ENCODE data around the gene FBXW5.

FBXW5 gene

DNA sequence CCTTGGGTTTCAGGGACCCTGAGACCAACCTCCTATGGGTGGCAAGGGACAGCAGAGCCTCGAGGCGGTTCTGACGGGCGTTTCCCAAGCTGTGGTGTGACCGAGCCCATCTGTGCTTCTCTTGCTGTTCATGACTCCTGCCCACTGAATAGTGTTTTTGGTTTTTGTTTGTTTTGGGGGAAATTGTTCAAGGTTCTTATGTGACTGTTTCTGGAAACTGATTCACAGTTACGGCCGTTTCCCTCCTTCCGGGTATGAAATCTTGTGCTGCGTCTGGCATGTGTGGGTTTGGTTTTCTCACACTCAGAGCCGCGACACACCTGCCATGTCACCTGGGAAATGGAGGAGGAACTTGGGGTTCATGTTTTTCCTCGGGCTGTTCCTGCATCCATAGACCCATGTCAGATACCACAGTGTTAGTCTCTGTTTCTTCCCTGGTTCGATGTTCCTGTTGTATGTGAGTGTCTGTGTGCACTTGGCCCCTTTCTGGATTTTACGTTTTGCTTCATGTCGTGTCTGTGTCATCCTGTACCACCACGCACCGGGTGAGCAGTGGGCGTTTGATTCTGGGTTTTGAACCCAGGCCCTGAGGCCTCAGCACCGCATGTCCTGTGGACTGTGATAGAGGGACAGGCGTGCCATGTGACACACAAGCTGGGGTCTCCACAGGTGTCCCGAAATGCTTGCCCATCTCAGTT, 28.8 kb downstream of the FBXW5 start:
- TF ChIP-seq POLR2AphosphoS5 (IDR thresholded peaks at IDR 0.05; ENCODE audit: low read depth, low read length) = no peak
- TF ChIP-seq, protein P1, sequence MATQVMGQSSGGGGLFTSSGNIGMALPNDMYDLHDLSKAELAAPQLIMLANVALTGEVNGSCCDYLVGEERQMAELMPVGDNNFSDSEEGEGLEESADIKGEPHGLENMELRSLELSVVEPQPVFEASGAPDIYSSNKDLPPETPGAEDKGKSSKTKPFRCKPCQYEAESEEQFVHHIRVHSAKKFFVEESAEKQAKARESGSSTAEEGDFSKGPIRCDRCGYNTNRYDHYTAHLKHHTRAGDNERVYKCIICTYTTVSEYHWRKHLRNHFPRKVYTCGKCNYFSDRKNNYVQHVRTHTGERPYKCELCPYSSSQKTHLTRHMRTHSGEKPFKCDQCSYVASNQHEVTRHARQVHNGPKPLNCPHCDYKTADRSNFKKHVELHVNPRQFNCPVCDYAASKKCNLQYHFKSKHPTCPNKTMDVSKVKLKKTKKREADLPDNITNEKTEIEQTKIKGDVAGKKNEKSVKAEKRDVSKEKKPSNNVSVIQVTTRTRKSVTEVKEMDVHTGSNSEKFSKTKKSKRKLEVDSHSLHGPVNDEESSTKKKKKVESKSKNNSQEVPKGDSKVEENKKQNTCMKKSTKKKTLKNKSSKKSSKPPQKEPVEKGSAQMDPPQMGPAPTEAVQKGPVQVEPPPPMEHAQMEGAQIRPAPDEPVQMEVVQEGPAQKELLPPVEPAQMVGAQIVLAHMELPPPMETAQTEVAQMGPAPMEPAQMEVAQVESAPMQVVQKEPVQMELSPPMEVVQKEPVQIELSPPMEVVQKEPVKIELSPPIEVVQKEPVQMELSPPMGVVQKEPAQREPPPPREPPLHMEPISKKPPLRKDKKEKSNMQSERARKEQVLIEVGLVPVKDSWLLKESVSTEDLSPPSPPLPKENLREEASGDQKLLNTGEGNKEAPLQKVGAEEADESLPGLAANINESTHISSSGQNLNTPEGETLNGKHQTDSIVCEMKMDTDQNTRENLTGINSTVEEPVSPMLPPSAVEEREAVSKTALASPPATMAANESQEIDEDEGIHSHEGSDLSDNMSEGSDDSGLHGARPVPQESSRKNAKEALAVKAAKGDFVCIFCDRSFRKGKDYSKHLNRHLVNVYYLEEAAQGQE (IDR thresholded peaks at IDR 0.05; ENCODE audit: insufficient read depth in 1 of 2, low read depth in 2 of 2, low read length in 2 of 2) = no peak
- no peak for TF ChIP-seq FOXP2 (optimal IDR thresholded peaks at IDR 0.05; ENCODE audit: borderline replicate concordance, extremely low read depth, extremely low read length, insufficient read depth)
- TF ChIP-seq SIN3A (IDR thresholded peaks at IDR 0.05; ENCODE audit: borderline replicate concordance, insufficient read depth, low read length) = no peak
- no peak for TF ChIP-seq TAF1 (IDR thresholded peaks at IDR 0.05; ENCODE audit: borderline replicate concordance, insufficient read depth, low read length)

DNA sequence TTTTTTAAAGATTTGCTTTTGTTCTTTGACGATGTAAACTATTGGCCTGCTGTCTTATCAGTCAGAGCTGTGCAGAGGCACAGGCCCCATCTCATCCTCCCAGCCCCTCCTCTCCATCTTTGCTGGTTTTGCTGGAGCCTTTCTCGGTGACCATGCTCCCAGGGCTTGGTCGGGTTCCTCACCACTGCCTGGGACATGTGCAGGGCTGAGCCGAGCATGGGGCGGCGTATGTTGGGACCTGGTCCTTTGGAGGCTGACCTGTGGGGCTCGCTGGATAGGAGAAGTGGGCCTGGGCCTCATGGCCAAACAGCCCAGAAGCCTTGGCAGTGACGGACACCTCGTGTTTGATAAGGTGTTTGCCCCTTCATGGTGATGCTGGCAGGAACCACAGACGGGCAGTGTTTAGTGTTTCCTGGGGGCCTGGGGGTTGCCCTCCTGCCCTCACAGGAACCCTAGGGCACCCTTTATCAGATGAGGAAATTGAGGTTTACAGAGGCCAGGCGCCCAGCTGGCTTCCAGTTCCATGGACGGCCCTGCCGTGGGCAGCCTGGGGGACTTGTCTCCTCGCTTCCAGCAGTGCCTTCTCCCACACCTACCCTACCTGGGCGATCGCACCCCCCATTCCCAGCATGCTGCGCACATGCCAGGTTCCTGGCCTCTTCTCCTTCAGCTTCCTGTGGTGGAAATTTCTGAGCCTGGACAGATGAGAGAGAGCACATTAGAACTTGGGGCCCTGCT, 30.7 kb downstream of the FBXW5 start:
- no peak for TF ChIP-seq POLR2AphosphoS5 (IDR thresholded peaks at IDR 0.05; ENCODE audit: low read depth, low read length)
- TF ChIP-seq, protein P1 (IDR thresholded peaks at IDR 0.05; ENCODE audit: insufficient read depth in 1 of 2, low read depth in 2 of 2, low read length in 2 of 2) = no peak
- no peak for TF ChIP-seq TAF1 (IDR thresholded peaks at IDR 0.05; ENCODE audit: borderline replicate concordance, insufficient read depth, low read length)
- no peak for TF ChIP-seq SIN3A (IDR thresholded peaks at IDR 0.05; ENCODE audit: borderline replicate concordance, insufficient read depth, low read length)
- no peak for TF ChIP-seq FOXP2 (optimal IDR thresholded peaks at IDR 0.05; ENCODE audit: borderline replicate concordance, extremely low read depth, extremely low read length, insufficient read depth)

GRCh38 chr9:136910901-136911245, 33.7 kb downstream of the FBXW5 start:
- TF ChIP-seq, protein P1 (IDR thresholded peaks at IDR 0.05; ENCODE audit: insufficient read depth in 1 of 2, low read depth in 2 of 2, low read length in 2 of 2) = no peak
- TF ChIP-seq FOXP2 (optimal IDR thresholded peaks at IDR 0.05; ENCODE audit: borderline replicate concordance, extremely low read depth, extremely low read length, insufficient read depth) (no peak), POLR2AphosphoS5 (IDR thresholded peaks at IDR 0.05; ENCODE audit: low read depth, low read length) (no peak), TAF1 (IDR thresholded peaks at IDR 0.05; ENCODE audit: borderline replicate concordance, insufficient read depth, low read length) (no peak), SIN3A (IDR thresholded peaks at IDR 0.05; ENCODE audit: borderline replicate concordance, insufficient read depth, low read length) (no peak)

DNA sequence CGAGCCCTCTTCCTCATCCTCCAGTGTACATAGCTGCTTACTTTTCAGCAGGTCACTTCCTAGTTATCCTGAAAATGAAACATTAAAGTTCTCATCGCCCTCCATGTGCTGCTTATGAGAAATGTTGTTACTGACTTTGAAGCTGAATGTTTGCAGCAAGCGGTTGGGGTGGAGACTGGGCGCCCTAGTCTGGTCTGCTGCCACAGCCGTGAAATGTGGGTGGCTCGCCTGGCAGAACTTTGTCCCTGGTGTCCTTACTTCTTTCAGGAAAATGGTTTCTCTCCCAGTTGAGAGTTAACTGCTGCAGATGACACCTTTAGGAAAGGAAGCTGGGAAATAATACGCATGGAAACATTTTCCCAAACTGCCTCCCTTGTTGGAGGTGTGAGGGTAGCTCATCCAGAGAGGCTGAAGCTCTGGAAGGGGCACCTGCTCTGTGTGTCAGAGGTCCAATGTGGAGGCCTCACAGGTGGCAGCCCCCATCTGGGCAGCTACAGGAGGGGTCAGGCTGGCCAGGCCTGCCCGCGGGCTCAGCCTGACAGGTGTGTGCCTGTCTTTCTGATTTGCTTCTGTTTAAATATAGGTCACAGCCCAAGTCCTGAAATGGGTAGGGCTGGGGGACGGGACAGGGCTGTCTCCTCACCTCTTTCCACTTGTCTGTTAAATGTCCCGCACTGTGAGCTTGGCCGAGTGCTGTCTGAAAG, 34.2 kb downstream of the FBXW5 start:
- TF ChIP-seq, protein P1 (IDR thresholded peaks at IDR 0.05; ENCODE audit: insufficient read depth in 1 of 2, low read depth in 2 of 2, low read length in 2 of 2) = no peak
- TF ChIP-seq POLR2AphosphoS5 (IDR thresholded peaks at IDR 0.05; ENCODE audit: low read depth, low read length) (no peak), SIN3A (IDR thresholded peaks at IDR 0.05; ENCODE audit: borderline replicate concordance, insufficient read depth, low read length) (no peak), TAF1 (IDR thresholded peaks at IDR 0.05; ENCODE audit: borderline replicate concordance, insufficient read depth, low read length) (no peak), FOXP2 (optimal IDR thresholded peaks at IDR 0.05; ENCODE audit: borderline replicate concordance, extremely low read depth, extremely low read length, insufficient read depth) (no peak)
